ENCODE data around the gene SNX10.

Gene SNX10

GRCh38 chr7:26298472-26299058, 6.9 kb downstream of the SNX10 start:
- no peak for DNase-seq (ENCODE audit: low read depth)

DNA sequence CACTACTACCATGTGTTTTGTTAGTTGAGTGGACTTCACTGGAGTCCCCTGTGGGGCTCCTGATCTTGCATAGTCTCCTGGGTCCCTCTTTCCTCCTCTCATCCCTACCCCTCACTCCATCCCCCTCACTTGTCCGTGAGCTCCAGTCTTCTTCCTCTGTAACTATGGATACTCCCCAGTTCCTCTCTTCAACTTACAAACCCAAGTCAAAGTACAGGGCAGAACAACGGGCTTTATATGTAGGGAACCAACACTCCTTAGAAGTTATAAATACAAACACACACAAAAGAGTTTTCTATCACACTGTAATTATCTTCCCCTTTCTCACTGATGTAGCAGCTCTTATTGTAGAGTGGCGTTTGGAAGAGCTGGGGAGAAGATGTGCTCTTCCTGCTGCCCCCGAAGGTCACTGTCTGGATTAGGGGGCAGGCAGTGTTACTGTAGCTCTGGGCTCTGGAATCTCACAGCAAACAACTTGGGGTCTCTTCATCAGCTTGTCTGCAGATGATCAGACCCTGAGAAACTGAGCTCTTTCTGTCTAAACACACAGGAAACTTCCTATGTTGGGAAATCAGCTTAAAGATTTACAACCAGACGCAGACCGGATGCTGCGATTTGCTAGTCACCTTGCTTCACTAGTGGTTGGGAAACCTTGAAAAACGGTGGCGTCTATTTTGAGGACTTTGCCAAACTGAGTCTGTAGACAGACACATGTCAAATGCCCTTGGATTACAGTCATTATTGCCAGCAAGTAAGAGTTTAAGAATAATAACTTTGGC, 13.6 kb downstream of the SNX10 start:
- DNase-seq (ENCODE audit: low read depth): peak; percentile 10

DNA sequence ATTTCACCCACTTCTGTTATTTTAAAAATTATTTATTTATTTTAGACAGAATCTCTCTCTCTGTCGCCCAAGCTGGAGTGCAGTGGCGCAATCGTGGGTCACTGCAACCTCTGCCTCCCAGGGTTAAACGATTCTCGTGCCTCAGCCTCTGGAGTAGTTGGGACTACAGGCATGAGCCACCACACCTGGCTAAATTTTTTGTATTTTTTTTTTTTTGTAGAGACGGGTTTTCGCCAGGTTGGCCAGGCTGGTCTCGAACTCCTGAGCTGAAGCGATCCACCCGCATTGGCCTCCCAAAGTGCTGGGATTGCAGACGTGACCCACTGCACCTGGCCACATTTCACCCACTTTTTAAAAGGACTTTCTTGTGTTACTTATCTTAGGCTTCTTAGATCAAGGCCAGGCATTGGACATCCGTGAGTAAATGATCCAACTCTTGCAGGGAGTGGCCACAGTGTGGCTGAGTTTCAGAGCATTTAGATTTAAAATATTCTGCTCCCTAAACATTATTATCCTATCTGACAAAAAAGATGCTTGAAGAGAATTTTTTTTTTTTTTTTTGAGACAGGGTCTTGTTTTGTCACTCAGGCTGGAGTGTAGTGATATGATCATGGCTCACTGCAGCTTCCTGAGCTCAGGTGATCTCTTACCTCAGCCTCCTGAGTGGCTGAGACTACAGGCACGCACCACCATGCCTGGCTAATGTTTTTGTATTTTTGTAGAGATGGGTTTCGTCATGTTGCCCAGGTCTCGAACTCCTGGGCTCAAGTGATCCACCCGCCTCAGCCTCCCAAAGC, 14.4 kb downstream of the SNX10 start:
- no peak for DNase-seq (ENCODE audit: low read depth)

DNA sequence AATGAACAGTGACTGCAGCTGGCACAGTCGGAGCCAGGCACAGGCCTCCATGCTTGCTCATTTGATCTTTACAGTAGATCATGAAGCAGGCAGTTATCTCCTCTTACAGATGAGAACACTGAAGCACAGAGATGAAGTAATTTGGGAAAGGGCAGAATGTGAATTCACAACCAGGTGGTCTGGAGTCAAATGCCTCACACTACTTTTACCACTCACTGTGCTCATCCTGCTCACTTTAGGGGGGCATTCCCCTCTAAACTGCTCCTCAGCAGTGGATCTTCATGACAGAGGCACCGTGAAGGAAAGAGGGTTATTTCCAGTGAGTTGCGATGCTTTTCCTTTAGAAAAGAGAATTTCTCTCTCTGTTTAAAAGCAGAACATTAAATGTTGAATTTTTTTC, 15.1 kb downstream of the SNX10 start:
- DNase-seq (ENCODE audit: low read depth): no peak

DNA sequence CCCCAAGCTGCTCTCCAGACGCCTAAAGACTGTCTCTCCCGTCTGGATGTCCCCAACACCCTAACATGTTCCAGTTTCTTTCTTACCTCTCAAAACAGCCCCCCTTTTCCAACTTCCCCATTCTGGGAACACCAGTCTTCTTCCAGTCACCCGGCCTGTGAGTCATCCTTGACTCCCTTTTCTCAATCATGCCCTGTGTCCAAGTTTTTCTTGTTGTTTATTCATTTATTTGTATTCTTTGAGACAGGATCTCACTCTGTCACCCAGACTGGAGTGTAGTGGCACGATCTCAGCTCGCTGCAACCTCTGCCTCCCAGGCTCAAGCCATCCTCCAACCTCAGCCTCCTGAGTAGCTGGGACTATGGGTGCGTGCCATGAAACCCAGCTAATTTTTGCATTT, 15.6 kb downstream of the SNX10 start:
- DNase-seq (ENCODE audit: low read depth): peak; percentile 23

- DNase-seq (ENCODE audit: low read depth): no peak
Measured at GRCh38 chr7:26307791-26308190, 16.1 kb downstream of the SNX10 start.

DNA sequence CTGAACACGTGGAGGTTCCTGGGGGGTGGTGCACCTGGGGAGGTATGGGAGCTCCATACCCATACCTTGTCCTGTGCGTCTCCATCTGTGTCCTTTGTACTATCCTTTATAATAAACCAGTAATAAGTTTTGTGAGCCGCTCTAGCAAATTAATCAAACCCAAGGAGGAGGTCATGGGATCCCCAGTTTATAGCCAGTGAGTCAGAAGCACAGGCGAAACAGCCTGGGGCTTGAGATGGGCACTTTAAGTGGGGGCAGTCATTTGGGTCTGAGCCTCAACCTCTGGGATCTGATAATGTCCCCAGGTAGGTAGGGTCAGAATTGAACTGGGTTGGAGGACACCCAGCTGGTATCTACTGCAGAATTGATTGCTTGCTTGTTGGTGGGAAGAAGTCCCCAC, 16.9 kb downstream of the SNX10 start:
- no peak for DNase-seq (ENCODE audit: low read depth)

GRCh38 chr7:26309089-26309488, 17.4 kb downstream of the SNX10 start:
- no peak for DNase-seq (ENCODE audit: low read depth)

GRCh38 chr7:26311798-26312197, 20.1 kb downstream of the SNX10 start:
- no peak for DNase-seq (ENCODE audit: low read depth)

DNA sequence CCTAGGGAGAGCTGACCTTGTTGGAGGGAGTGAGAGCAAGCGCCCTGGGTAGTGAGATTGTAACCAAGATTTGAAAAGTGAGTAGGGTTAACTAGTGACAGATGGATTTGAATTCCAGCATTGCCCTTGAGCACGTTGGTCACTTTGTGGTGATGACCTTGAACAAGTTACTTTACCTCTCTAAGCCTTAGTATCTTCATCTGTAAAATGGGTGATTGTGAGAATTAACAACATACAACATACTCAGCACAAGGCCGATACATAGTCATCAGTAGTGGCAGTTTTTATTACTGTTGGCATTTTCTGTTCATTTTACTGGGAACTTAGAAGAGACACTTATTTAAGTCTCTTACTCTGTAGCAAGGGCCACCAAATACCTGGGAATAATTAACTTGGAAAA, 25.5 kb downstream of the SNX10 start:
- no peak for DNase-seq (ENCODE audit: low read depth)

DNA sequence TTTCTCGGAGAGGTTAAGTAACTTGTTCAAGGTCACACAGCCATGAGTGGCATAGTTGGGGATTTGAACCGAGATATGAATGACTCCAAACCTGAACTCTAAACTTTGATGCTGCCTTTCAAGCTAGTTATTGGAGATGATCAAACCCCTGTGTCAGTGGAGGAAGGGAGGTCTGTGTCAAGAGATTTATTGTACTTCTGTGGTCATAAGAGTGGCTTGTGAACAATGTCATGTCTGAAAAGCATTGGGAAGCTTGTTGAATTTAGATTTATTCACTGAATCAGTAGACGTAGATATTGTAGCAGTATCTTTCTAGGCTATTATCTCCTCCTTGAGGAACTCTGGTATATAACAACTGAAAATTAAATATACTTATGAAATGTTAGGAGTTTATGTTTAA, 27.3 kb downstream of the SNX10 start:
- no peak for DNase-seq (ENCODE audit: low read depth)

- DNase-seq (ENCODE audit: low read depth): no peak
Measured at GRCh38 chr7:26319636-26320035, 28.0 kb downstream of the SNX10 start.

DNA sequence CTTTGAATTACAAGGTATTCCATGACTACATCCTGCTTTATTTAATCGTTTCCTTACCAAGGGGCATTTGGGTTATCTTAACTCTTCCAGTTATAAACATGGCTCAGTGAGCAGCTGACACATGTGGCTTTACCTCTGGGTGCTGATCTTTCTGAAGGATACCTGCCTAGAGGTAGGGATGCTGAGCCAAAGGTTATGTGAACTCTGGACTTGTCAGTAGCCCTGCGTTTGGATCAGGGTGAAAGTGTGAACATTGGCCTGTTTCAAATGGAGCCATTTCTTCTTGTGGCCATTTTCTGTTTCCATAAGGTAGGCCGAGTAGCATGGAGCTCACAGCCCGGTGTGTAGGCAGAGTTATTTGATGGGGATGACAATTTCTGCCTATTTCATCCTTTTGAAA, 29.2 kb downstream of the SNX10 start:
- no peak for DNase-seq (ENCODE audit: low read depth)

- no peak for DNase-seq (ENCODE audit: low read depth)
Measured at GRCh38 chr7:26321435-26321834, 29.8 kb downstream of the SNX10 start.

DNA sequence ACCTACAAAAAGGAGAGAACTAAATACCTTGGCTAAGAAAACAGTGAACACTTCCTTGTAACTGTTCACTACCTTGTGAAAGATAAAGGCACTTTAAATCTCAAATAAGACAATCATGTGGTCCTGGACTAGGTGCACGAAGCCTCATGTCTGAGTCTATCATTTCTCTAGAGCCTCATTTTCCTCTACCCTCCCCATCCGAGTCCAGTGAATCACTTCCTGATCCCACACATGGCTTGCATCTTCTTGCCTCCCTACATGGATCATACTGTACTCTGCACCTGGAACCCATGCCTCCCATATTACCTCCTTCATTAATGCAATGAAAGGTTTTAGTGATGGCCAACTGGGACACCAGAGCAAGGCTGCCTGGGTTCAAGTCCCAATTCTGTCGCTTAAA, 34.5 kb downstream of the SNX10 start:
- DNase-seq (ENCODE audit: low read depth): no peak

GRCh38 chr7:26328498-26329390, 37.1 kb downstream of the SNX10 start:
- DNase-seq (ENCODE audit: low read depth): no peak

GRCh38 chr7:26329520-26330255, 38.0 kb downstream of the SNX10 start:
- no peak for DNase-seq (ENCODE audit: low read depth)

GRCh38 chr7:26331113-26331512, 39.5 kb downstream of the SNX10 start:
- no peak for DNase-seq (ENCODE audit: low read depth)

DNA sequence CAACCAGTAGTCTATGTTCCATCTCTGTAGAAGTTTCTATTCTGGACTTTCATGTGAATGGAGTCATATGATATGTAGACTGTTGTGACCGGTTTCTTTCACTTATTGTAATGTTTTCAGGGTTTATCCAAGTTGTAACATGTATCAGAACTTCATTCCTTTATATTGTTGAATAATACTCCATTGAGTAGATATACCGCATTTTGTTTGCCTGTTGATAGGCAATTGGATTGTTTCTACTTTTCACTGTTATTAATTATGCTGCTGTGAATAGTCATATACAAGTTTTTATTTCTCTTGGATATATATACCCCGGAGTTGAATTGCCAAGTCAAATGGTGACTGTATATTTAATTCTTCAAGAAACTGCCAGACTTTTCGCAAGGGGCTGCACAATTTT, 40.1 kb downstream of the SNX10 start:
- no peak for DNase-seq (ENCODE audit: low read depth)

- DNase-seq (ENCODE audit: low read depth): no peak
Measured at GRCh38 chr7:26332698-26333097, 41.0 kb downstream of the SNX10 start.

DNA sequence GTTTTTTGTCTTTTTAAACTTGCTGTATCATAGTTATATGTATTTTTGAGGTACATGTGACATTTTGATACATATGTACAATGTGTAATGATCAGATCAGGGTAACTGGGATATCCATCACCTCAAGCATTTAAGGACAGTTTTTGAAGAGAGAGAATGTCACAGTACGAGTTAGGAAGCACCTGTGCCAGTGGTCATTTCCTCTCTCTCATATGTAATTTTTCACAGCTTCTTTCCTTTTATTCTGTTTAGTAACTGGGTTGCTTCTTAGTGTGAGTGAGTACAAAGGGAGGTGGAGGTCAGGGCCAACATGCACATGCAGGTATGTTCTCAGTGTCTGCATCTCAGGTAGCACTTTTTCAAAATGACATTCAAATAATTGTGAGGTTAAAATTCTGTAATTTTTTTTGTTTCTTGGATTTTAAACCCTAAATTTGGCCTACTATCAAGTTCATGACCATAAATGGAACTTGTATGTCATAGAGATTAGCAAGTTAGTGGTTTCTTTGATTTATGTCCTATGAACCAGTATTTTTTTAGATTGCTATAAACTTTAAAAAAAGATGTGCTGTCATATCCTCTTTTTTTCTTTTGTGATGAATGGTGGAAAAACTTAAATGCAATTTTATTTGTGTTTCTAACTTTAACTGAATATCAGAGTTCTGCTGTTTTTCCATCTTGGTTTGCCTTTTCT, 42.7 kb downstream of the SNX10 start:
- no peak for DNase-seq (ENCODE audit: low read depth)

Measured in iris pigment epithelial cell (primary cell).